ENCODE results near the gene UBE2B.
"Not testable (repeated sequence)": the region's sequence is repeated elsewhere in the genome, so short reads cannot be mapped to it uniquely, and the experiment has no call there.

UBE2B gene

GRCh38 chr5:134403951-134404350 is 32.6 kb downstream of the UBE2B start:
- DNase-seq, result no peak

- DNase-seq, result no peak
Observed at GRCh38 chr5:134406390-134406789, 35.0 kb downstream of the UBE2B start.

- no peak for DNase-seq
Observed at GRCh38 chr5:134409321-134409720, 38.0 kb downstream of the UBE2B start.

GRCh38 chr5:134410822-134411221 is 39.5 kb downstream of the UBE2B start:
- DNase-seq, result no peak

- DNase-seq, result no peak
Observed at GRCh38 chr5:134411228-134411545, 39.8 kb downstream of the UBE2B start.

GRCh38 chr5:134411546-134412266 is 40.3 kb downstream of the UBE2B start, which contains the start of gene CDKN2AIPNL:
CDKN2AIPNL (minus strand) TSS chr5:134411881; CDS start chr5:134411854, 27 bp downstream.
- peak; percentile 91 to 92 for DNase-seq

GRCh38 chr5:134413046-134413445 is 41.7 kb downstream of the UBE2B start:
- DNase-seq, result no peak

GRCh38 chr5:134417707-134418106 is 46.3 kb downstream of the UBE2B start:
- DNase-seq, result no peak

- DNase-seq, result no peak
Observed at GRCh38 chr5:134418958-134419357, 47.6 kb downstream of the UBE2B start.

- DNase-seq, result no peak
Observed at GRCh38 chr5:134420343-134420742, 49.0 kb downstream of the UBE2B start.

- DNase-seq, result not testable (repeated sequence)
Observed at GRCh38 chr5:134421038-134421437, 49.7 kb downstream of the UBE2B start.

- DNase-seq, result no peak
Observed at GRCh38 chr5:134422791-134423365, 51.5 kb downstream of the UBE2B start.

GRCh38 chr5:134423376-134423775 is 52.0 kb downstream of the UBE2B start:
- no peak for DNase-seq

GRCh38 chr5:134426361-134426760 is 55.0 kb downstream of the UBE2B start:
- DNase-seq, result no peak

GRCh38 chr5:134427540-134428041 is 56.2 kb downstream of the UBE2B start:
- no peak for DNase-seq

- DNase-seq, result no peak
Observed at GRCh38 chr5:134430001-134430569, 58.7 kb downstream of the UBE2B start.

- no peak for DNase-seq
Observed at GRCh38 chr5:134432174-134432573, 60.8 kb downstream of the UBE2B start.

GRCh38 chr5:134432677-134433359 is 61.4 kb downstream of the UBE2B start:
- no peak for DNase-seq

GRCh38 chr5:134435560-134435959 is 64.2 kb downstream of the UBE2B start:
- DNase-seq, result no peak

GRCh38 chr5:134436523-134437339 is 65.4 kb downstream of the UBE2B start:
- no peak for DNase-seq

GRCh38 chr5:134437340-134437846 is 66.0 kb downstream of the UBE2B start:
- no peak for DNase-seq

- no peak for DNase-seq
Observed at GRCh38 chr5:134437847-134438581, 66.6 kb downstream of the UBE2B start.

Measured in hippocampal formation (tissue), 2 donors.